Measurements from ENCODE around the gene TSPAN9.

The TSPAN9 gene

GRCh38 chr12:3119756-3120601 is 42.8 kb downstream of the TSPAN9 start:
- Mint-ChIP-seq H3K4me1 (peaks cover 59% of the 10 kb centered on the region), H3K27ac (peak overlapping the region; percentile 98), H3K4me3 (peak overlapping the region; percentile 62), H3K36me3 (ENCODE audit: low read depth) (peaks cover 20% of the 10 kb centered on the region), H3K9me3 (peaks cover 16% of the 10 kb centered on the region), H3K27me3 (ENCODE audit: low read depth, poor library complexity) (peaks cover 6% of the 10 kb centered on the region)
- DNase-seq: no peak
- no peak for TF ChIP-seq CTCF (IDR thresholded peaks at IDR 0.05)

- Mint-ChIP-seq H3K27ac (peak overlapping the region; percentile 98), H3K27me3 (ENCODE audit: low read depth, poor library complexity) (peaks cover 6% of the 10 kb centered on the region), H3K4me1 (peaks cover 54% of the 10 kb centered on the region), H3K36me3 (ENCODE audit: low read depth) (peaks cover 25% of the 10 kb centered on the region), H3K9me3 (peaks cover 23% of the 10 kb centered on the region), H3K4me3 (no peak overlapping the region)
- TF ChIP-seq CTCF (IDR thresholded peaks at IDR 0.05): no peak
- no peak for DNase-seq
These were observed 43.5 kb downstream of the TSPAN9 start for GRCh38 chr12:3120701-3121100.

GRCh38 chr12:3122841-3123678 is 45.9 kb downstream of the TSPAN9 start:
- Mint-ChIP-seq H3K9me3 (peaks cover 29% of the 10 kb centered on the region), H3K27me3 (ENCODE audit: low read depth, poor library complexity) (no peaks in the 10 kb centered on the region), H3K36me3 (ENCODE audit: low read depth) (peaks cover 35% of the 10 kb centered on the region), H3K4me1 (peaks cover 31% of the 10 kb centered on the region), H3K27ac (no peak overlapping the region), H3K4me3 (no peak overlapping the region)
- TF ChIP-seq CTCF (IDR thresholded peaks at IDR 0.05): no peak
- DNase-seq: no peak

GRCh38 chr12:3123729-3124128 is 46.5 kb downstream of the TSPAN9 start:
- peaks cover 29% of the 10 kb centered on the region for H3K9me3 Mint-ChIP-seq
- DNase-seq: no peak
- TF ChIP-seq CTCF (IDR thresholded peaks at IDR 0.05): no peak
- no peaks in the 10 kb centered on the region for H3K27me3 Mint-ChIP-seq (ENCODE audit: low read depth, poor library complexity)
- H3K4me1 Mint-ChIP-seq: peaks cover 26% of the 10 kb centered on the region
- no peak overlapping the region for H3K27ac Mint-ChIP-seq
- peaks cover 42% of the 10 kb centered on the region for H3K36me3 Mint-ChIP-seq (ENCODE audit: low read depth)
- H3K4me3 Mint-ChIP-seq: no peak overlapping the region

GRCh38 chr12:3124917-3125316 is 47.7 kb downstream of the TSPAN9 start:
- H3K4me1 Mint-ChIP-seq: peaks cover 16% of the 10 kb centered on the region
- H3K27ac Mint-ChIP-seq: no peak overlapping the region
- peaks cover 49% of the 10 kb centered on the region for H3K36me3 Mint-ChIP-seq (ENCODE audit: low read depth)
- TF ChIP-seq CTCF (IDR thresholded peaks at IDR 0.05): no peak
- no peak for DNase-seq
- H3K4me3 Mint-ChIP-seq: no peak overlapping the region
- H3K9me3 Mint-ChIP-seq: peaks cover 29% of the 10 kb centered on the region
- H3K27me3 Mint-ChIP-seq (ENCODE audit: low read depth, poor library complexity): no peaks in the 10 kb centered on the region
